GM12878 (cell line): Measurements from ENCODE around the gene KLRG1. TPM values are rescaled to one million over a fixed set of nuclear protein-coding genes. Genes with fewer than 3 reads are reported as not detected.

Experiments
- ASH2L ChIP-seq: fragments of 300-600, 200-600 bp; sonication (generic); IDR thresholded peaks from 2 replicates; pipeline ENCODE4 v1.6.1; 2017; ENCODE audit warnings: low read depth, mild to moderate bottlenecking, borderline replicate concordance
- BMI1 ChIP-seq: fragments of 450-650 bp; IDR thresholded peaks from 2 replicates; pipeline ENCODE4 v1.6.1; 2016; ENCODE audit warnings: mild to moderate bottlenecking, moderate library complexity, borderline replicate concordance
- DPF2 ChIP-seq: fragments of 450-650 bp; IDR thresholded peaks from 2 replicates; pipeline ENCODE4 v1.6.1; 2017; ENCODE audit warnings: mild to moderate bottlenecking
- GATAD2B ChIP-seq: fragments of 450-650 bp; conservative IDR thresholded peaks from 2 replicates; pipeline ENCODE4 v1.6.1; 2017; ENCODE audit warnings: low read depth, mild to moderate bottlenecking, moderate library complexity
- NFXL1 ChIP-seq: fragments of 450-650 bp; IDR thresholded peaks from 2 replicates; pipeline ENCODE4 v1.6.1; 2017; ENCODE audit warnings: antibody characterized with exemption, mild to moderate bottlenecking, borderline replicate concordance
- NFYA ChIP-seq: IDR thresholded peaks from 2 replicates; pipeline ENCODE4 v1.6.1; 2011; ENCODE audit warnings: low read depth, mild to moderate bottlenecking, low read length, improper control_type of control experiment, borderline replicate concordance
- SIX5 ChIP-seq: IDR thresholded peaks from 2 replicates; pipeline ENCODE4 v1.6.1; 2011; ENCODE audit warnings: mild to moderate bottlenecking, low read depth, low read length, moderate library complexity; ENCODE audit not compliant: severe bottlenecking
- ZNF207 ChIP-seq: fragments of 450-650 bp; IDR thresholded peaks from 2 replicates; pipeline ENCODE4 v1.6.1; 2014; ENCODE audit warnings: antibody characterized with exemption, mild to moderate bottlenecking, borderline replicate concordance
- polyA plus RNA-seq, 11 experiments: library from polyadenylated mRNA; depleted of rRNA in 4 of 11; unstranded in 6 of 11; stranded (reverse) in 5 of 11; fragments of >200 nt; fragmentation: Nextera tagmentation in 4 of 11; fragmentation: Illumina TruSeq in 1 of 11; extraction: Ambion mirVana in 4 of 11; extraction: Trizol in 1 of 11; gene quantifications; 1 replicate in 1 of 11; 2 replicates in 10 of 11; pipeline versions ENCODE4 v1.2.1 to v1.2.3, GENCODE V29; 2011 to 2016; ENCODE audit warnings: inconsistent platforms in 2 of 11, missing spikeins in 2 of 11, low read depth in 1 of 11
- total RNA-seq, 4 experiments: library from RNA; depleted of rRNA in 3 of 4; stranded (reverse); fragments of >200 nt in 3 of 4; fragmentation: Illumina TruSeq in 1 of 4; extraction: Trizol in 1 of 4; gene quantifications; 2 replicates each; pipeline versions ENCODE4 v1.2.1 to v1.2.3, GENCODE V29; 2013 to 2021
- TF ChIP-seq, protein P1 (sequence below): IDR thresholded peaks from 2 replicates; pipeline ENCODE4 v1.6.1; 2012; ENCODE audit warnings: improper control_type of control experiment, low read depth, low read length; ENCODE audit not compliant: insufficient replicate concordance
- TF ChIP-seq, protein P2 (sequence below): IDR thresholded peaks from 2 replicates; pipeline ENCODE4 v1.6.1; 2012; ENCODE audit warnings: low read length, inconsistent platforms
- TF ChIP-seq, protein P3 (sequence below): IDR thresholded peaks from 2 replicates; pipeline ENCODE4 v1.6.1; 2012; ENCODE audit warnings: low read depth, low read length, improper control_type of control experiment

KLRG1 gene
- total and polyA plus RNA-seq, 10 of the 15 experiments (the other 5 are each of a cell fraction or from before 2014, with no cell fraction given) = 2.3 to 6.5 (median 3.9) TPM

DNA sequence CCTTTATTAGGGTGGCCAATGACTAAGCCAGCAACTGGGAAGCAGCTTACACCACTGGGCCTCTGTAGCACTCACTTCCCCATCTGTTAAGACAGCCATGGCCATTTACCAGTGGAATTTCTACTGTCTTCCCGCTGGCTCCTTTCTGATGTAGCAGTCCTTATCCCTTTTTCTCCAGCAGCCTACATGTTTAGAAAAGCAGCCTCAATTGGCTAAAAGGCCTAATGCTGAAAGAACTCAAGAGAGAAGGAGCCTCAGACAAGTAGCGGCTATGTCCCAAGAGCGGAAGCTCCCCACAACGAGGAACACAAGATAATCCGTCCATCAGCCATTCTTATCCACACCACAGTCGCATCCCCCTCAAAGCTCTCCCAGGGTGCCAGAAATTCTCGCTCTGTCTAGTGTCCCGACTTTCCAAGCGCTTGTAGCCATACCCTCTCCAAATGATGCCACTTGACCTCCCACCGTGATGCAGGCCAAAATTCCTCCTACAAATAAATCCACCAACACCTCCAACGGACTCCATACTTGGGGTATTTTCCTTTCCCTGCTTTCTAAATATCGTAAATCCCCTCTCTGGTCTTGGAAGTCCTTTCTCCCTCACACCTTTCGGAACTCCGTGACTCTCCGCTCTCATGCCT, 40.5 kb upstream of the KLRG1 start (continued):
- TF ChIP-seq, protein P1, sequence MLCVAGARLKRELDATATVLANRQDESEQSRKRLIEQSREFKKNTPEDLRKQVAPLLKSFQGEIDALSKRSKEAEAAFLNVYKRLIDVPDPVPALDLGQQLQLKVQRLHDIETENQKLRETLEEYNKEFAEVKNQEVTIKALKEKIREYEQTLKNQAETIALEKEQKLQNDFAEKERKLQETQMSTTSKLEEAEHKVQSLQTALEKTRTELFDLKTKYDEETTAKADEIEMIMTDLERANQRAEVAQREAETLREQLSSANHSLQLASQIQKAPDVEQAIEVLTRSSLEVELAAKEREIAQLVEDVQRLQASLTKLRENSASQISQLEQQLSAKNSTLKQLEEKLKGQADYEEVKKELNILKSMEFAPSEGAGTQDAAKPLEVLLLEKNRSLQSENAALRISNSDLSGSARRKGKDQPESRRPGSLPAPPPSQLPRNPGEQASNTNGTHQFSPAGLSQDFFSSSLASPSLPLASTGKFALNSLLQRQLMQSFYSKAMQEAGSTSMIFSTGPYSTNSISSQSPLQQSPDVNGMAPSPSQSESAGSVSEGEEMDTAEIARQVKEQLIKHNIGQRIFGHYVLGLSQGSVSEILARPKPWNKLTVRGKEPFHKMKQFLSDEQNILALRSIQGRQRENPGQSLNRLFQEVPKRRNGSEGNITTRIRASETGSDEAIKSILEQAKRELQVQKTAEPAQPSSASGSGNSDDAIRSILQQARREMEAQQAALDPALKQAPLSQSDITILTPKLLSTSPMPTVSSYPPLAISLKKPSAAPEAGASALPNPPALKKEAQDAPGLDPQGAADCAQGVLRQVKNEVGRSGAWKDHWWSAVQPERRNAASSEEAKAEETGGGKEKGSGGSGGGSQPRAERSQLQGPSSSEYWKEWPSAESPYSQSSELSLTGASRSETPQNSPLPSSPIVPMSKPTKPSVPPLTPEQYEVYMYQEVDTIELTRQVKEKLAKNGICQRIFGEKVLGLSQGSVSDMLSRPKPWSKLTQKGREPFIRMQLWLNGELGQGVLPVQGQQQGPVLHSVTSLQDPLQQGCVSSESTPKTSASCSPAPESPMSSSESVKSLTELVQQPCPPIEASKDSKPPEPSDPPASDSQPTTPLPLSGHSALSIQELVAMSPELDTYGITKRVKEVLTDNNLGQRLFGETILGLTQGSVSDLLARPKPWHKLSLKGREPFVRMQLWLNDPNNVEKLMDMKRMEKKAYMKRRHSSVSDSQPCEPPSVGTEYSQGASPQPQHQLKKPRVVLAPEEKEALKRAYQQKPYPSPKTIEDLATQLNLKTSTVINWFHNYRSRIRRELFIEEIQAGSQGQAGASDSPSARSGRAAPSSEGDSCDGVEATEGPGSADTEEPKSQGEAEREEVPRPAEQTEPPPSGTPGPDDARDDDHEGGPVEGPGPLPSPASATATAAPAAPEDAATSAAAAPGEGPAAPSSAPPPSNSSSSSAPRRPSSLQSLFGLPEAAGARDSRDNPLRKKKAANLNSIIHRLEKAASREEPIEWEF = no peak
- TF ChIP-seq ZNF207 (no peak), DPF2 (0 out of 2 replicates have a peak, but pooled peaks have one; percentile 17), ASH2L (no peak), SIX5 (no peak), NFYA (no peak), NFXL1 (no peak), GATAD2B (no peak), BMI1 (0 out of 2 replicates have a peak, but pooled peaks have one; percentile 32)
- TF ChIP-seq, protein P2, sequence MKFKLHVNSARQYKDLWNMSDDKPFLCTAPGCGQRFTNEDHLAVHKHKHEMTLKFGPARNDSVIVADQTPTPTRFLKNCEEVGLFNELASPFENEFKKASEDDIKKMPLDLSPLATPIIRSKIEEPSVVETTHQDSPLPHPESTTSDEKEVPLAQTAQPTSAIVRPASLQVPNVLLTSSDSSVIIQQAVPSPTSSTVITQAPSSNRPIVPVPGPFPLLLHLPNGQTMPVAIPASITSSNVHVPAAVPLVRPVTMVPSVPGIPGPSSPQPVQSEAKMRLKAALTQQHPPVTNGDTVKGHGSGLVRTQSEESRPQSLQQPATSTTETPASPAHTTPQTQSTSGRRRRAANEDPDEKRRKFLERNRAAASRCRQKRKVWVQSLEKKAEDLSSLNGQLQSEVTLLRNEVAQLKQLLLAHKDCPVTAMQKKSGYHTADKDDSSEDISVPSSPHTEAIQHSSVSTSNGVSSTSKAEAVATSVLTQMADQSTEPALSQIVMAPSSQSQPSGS = no peak
- TF ChIP-seq, protein P3, sequence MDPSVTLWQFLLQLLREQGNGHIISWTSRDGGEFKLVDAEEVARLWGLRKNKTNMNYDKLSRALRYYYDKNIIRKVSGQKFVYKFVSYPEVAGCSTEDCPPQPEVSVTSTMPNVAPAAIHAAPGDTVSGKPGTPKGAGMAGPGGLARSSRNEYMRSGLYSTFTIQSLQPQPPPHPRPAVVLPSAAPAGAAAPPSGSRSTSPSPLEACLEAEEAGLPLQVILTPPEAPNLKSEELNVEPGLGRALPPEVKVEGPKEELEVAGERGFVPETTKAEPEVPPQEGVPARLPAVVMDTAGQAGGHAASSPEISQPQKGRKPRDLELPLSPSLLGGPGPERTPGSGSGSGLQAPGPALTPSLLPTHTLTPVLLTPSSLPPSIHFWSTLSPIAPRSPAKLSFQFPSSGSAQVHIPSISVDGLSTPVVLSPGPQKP = no peak
